ENCODE data around the gene SMC1B. TPM values are rescaled to one million over a fixed set of nuclear protein-coding genes. Genes with fewer than 3 reads are reported as not detected.

SMC1B gene
- total RNA-seq, 1 donor from 2014 or later = 0.07 TPM

DNA sequence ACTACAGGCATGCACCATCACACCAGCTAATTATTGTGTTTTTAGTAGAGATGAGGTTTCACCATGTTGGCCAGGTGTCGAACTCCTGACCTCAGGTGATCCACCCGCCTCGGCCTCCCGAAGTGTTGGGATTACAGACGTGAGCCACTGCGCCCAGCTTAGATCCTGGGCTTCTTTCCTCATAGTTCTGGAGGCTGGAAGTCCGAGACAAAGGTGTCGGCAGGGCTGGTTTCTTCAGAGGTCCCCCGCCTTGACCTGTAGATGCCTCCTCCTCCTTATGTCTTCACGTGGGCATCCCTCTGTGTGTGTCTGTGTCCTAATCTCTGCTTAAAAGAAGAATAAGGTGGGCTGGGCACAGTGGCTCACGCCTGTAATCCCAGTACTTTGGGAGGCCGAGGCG, 45.1 kb upstream of the SMC1B start:
- TF ChIP-seq, protein P1, sequence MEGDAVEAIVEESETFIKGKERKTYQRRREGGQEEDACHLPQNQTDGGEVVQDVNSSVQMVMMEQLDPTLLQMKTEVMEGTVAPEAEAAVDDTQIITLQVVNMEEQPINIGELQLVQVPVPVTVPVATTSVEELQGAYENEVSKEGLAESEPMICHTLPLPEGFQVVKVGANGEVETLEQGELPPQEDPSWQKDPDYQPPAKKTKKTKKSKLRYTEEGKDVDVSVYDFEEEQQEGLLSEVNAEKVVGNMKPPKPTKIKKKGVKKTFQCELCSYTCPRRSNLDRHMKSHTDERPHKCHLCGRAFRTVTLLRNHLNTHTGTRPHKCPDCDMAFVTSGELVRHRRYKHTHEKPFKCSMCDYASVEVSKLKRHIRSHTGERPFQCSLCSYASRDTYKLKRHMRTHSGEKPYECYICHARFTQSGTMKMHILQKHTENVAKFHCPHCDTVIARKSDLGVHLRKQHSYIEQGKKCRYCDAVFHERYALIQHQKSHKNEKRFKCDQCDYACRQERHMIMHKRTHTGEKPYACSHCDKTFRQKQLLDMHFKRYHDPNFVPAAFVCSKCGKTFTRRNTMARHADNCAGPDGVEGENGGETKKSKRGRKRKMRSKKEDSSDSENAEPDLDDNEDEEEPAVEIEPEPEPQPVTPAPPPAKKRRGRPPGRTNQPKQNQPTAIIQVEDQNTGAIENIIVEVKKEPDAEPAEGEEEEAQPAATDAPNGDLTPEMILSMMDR (conservative IDR thresholded peaks at IDR 0.05) = no peak
- DNase-seq (ENCODE audit: extremely low spot score, unreplicated experiment) = no peak
- Mint-ChIP-seq H3K27me3 (no peaks in the 10 kb centered on the region), H3K4me3 (no peak overlapping the region), H3K27ac (no peak overlapping the region), H3K9me3 (no peaks in the 10 kb centered on the region), H3K4me1 (ENCODE audit: unreplicated experiment) (peaks cover 44% of the 10 kb centered on the region), H3K36me3 (no peaks in the 10 kb centered on the region)

DNA sequence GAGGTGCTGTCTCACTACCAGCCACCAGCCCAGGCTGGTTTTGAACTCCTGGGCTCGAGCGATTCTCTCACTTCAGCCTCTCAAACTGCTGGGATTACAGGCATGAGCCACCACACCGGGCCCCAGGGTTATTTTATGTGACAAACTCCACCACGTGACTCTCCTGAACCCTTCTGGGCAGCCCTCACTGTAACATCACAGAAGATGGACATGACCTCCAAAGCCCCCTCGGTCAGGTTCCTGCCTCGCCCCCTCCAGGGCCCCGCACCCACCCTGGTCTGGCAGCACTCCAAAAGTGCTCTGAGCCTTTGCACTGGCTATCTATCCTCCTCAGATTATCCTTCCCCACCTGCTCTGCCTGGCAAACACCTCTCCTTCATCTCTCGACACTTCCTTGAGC, 43.4 kb upstream of the SMC1B start:
- Mint-ChIP-seq H3K27ac (no peak overlapping the region), H3K9me3 (no peaks in the 10 kb centered on the region), H3K36me3 (no peaks in the 10 kb centered on the region), H3K27me3 (peaks cover 6% of the 10 kb centered on the region), H3K4me1 (ENCODE audit: unreplicated experiment) (peaks cover 52% of the 10 kb centered on the region), H3K4me3 (no peak overlapping the region)
- DNase-seq (ENCODE audit: extremely low spot score, unreplicated experiment) = no peak
- TF ChIP-seq, protein P1 (conservative IDR thresholded peaks at IDR 0.05) = no peak

DNA sequence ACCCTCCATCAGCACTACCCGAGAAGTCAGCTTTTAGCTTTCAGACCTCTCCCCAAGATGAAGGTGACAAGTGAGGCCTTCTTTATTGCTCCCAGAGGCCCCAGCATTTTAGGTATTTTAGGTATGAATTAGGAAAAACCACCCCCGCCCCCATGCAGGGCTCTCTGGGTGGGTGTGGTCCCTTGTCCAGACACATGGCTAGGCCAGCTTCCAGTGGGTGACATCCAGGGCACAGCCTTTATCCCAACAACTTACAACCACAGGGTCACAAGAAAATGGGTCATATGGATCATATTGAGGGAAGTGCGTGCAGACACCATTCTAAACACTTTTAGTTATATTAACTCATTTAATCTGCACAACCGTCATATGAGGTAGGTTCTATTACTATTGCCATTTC, 42.2 kb upstream of the SMC1B start:
- Mint-ChIP-seq H3K36me3 (no peaks in the 10 kb centered on the region), H3K4me3 (no peak overlapping the region), H3K27ac (no peak overlapping the region), H3K9me3 (no peaks in the 10 kb centered on the region), H3K4me1 (ENCODE audit: unreplicated experiment) (peaks cover 51% of the 10 kb centered on the region), H3K27me3 (peaks cover 6% of the 10 kb centered on the region)
- TF ChIP-seq, protein P1 (conservative IDR thresholded peaks at IDR 0.05) = no peak
- no peak for DNase-seq (ENCODE audit: extremely low spot score, unreplicated experiment)

DNA sequence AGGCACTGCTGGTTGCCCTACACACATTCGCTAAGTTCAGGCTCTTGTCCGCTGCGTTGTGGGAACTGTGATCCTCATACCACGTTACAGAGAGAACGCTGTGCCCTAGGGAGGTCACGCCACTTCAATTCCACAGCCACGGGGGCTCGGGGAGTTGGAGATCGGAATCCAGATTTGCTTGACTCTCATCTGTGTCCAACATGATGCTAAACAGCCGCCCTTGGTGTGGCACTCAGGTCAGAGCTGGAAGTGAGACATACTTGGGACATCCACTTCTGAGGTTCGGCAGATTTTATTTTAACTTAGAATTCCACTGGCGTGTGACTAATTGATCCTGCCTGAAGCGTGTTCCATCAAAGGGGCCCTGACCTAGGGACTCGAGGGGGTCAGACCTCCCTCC, 41.8 kb upstream of the SMC1B start:
- DNase-seq (ENCODE audit: extremely low spot score, unreplicated experiment) = no peak
- Mint-ChIP-seq H3K36me3 (no peaks in the 10 kb centered on the region), H3K27me3 (peaks cover 6% of the 10 kb centered on the region), H3K9me3 (no peaks in the 10 kb centered on the region), H3K27ac (no peak overlapping the region), H3K4me1 (ENCODE audit: unreplicated experiment) (peaks cover 52% of the 10 kb centered on the region), H3K4me3 (no peak overlapping the region)
- TF ChIP-seq, protein P1 (conservative IDR thresholded peaks at IDR 0.05) = no peak

DNA sequence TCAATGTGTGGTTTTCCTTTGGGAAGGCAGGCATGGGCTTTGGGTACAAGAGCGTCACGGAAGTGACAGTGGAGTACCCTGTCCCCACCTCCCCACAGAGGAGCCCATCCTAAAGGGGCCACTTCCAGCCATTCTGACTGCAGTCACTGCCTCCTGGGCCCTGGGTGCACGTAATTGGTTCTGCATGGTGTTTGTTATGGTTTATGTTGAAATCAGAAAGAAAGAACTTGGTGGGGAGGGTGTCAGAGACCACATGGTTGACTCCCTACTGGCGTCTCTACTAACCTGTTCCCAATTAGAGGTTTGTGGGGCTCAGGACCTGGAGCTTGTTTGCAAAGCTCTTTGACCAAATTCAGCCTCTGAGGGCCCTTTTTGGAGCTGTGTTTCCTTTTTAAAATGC, 40.9 kb upstream of the SMC1B start:
- Mint-ChIP-seq H3K4me1 (ENCODE audit: unreplicated experiment) (peaks cover 52% of the 10 kb centered on the region), H3K9me3 (no peaks in the 10 kb centered on the region), H3K27me3 (peaks cover 6% of the 10 kb centered on the region), H3K4me3 (no peak overlapping the region), H3K36me3 (no peaks in the 10 kb centered on the region), H3K27ac (no peak overlapping the region)
- TF ChIP-seq, protein P1 (conservative IDR thresholded peaks at IDR 0.05) = no peak
- no peak for DNase-seq (ENCODE audit: extremely low spot score, unreplicated experiment)

DNA sequence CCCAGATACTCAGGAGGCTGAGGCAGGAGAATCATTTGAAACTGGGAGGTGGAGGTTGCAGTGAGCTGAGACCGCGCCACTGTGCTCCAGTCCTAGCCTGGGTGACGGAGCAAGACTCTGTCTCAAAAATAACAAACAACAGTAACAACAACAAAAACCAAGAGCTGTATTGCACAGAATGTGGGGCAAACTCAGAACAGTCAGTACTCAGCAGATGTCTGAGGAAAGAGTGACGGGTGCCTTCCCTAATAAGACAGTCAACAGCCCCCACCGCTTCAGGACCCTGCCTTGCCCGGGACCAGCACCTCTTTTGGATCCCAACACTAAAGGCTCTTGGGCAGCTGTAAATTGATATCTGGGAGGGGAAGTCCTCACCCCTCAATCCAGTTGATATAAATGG, 40.4 kb upstream of the SMC1B start:
- Mint-ChIP-seq H3K4me3 (no peak overlapping the region), H3K4me1 (ENCODE audit: unreplicated experiment) (peaks cover 52% of the 10 kb centered on the region), H3K27ac (no peak overlapping the region), H3K36me3 (no peaks in the 10 kb centered on the region), H3K27me3 (peaks cover 6% of the 10 kb centered on the region), H3K9me3 (no peaks in the 10 kb centered on the region)
- TF ChIP-seq, protein P1 (conservative IDR thresholded peaks at IDR 0.05) = no peak
- DNase-seq (ENCODE audit: extremely low spot score, unreplicated experiment) = no peak

Measured in type B pancreatic cell (in vitro differentiated cells).